Sigmoid colon (tissue), 4 donors: Measurements from ENCODE around the gene TP53I13.

Source experiments
- EP300 ChIP-seq, 4 donors: sonication (generic); formaldehyde crosslinking; IDR thresholded peaks; one replicate each; pipeline ENCODE4 v1.6.1; 2017; ENCODE audit warnings: antibody characterized with exemption in 4 of 4
- POLR2A ChIP-seq, 2 donors: fragments of 450-650 bp; IDR thresholded peaks; one replicate each; pipeline ENCODE4 v1.6.1; 2016; ENCODE audit warnings: antibody characterized with exemption in 2 of 2, mild to moderate bottlenecking in 2 of 2, moderate library complexity in 2 of 2
- POLR2AphosphoS5 ChIP-seq, 4 donors: sonication (generic); formaldehyde crosslinking; IDR thresholded peaks; one replicate each; pipeline ENCODE4 v1.6.1; 2017; ENCODE audit warnings: antibody characterized with exemption in 4 of 4
- TF ChIP-seq, protein P1 (sequence below), 4 experiments: fragments of 450-650 bp in 3 of 4; fragments of 200-600 bp in 1 of 4; IDR thresholded peaks; one replicate each; pipeline ENCODE4 v1.5.1; 2016 to 2019; ENCODE audit warnings: antibody characterized with exemption in 4 of 4, mild to moderate bottlenecking in 3 of 4, moderate library complexity in 2 of 4

DNA sequence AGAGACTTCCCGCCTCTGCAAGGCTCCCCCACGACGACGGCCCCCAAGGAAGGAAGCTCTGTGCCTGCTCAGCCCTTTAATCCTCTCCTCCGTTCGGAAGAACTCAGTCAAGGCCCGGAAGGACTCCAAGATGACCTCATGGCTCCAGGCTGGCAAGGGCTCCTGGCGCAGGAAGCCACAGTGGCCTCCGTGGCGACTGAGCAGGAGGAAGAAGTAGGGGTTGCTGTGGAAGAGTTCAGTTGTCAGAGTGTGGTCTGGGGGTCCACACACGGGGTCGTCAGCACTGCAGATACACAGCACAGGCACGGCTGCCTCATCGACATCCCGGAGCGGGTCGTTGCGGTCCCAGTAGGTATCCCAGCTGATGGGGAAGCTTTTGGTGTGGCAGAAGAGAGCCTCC lies 5.9 kb upstream of the TP53I13 start:
- TF ChIP-seq EP300 (IDR thresholded peaks at IDR 0.05), result no peak
- no peak for TF ChIP-seq POLR2AphosphoS5 (IDR thresholded peaks at IDR 0.05)
- TF ChIP-seq, protein P1, sequence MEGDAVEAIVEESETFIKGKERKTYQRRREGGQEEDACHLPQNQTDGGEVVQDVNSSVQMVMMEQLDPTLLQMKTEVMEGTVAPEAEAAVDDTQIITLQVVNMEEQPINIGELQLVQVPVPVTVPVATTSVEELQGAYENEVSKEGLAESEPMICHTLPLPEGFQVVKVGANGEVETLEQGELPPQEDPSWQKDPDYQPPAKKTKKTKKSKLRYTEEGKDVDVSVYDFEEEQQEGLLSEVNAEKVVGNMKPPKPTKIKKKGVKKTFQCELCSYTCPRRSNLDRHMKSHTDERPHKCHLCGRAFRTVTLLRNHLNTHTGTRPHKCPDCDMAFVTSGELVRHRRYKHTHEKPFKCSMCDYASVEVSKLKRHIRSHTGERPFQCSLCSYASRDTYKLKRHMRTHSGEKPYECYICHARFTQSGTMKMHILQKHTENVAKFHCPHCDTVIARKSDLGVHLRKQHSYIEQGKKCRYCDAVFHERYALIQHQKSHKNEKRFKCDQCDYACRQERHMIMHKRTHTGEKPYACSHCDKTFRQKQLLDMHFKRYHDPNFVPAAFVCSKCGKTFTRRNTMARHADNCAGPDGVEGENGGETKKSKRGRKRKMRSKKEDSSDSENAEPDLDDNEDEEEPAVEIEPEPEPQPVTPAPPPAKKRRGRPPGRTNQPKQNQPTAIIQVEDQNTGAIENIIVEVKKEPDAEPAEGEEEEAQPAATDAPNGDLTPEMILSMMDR (IDR thresholded peaks at IDR 0.05), result no peak
- no peak for TF ChIP-seq POLR2A (IDR thresholded peaks at IDR 0.05)
